A549 (cell line): Measurements from ENCODE around the gene CUL4A.

Source experiments
- CTCF ChIP-seq: fragments of >200 bp; sonication (Bioruptor Twin); formaldehyde crosslinking; IDR thresholded peaks from 3 replicates; pipeline ENCODE4 v1.5.1; 2016
- E2F6 ChIP-seq: IDR thresholded peaks from 2 replicates; pipeline ENCODE4 v1.6.1; 2012; ENCODE audit warnings: low read depth, borderline replicate concordance
- EP300 ChIP-seq, 2 experiments: fragments of >200 bp; sonication (Bioruptor Twin); formaldehyde crosslinking; IDR thresholded peaks; 2 replicates in 1 of 2; 3 replicates in 1 of 2; pipeline ENCODE4 v1.6.1; 2016 to 2017
- MYC ChIP-seq: IDR thresholded peaks from 2 replicates; pipeline ENCODE4 v1.6.1; 2012; ENCODE audit warnings: mild to moderate bottlenecking, inconsistent platforms, low read length, improper control_type of control experiment, borderline replicate concordance
- NFE2L2 ChIP-seq: fragments of 150-350 bp; conservative IDR thresholded peaks from 2 replicates; pipeline ENCODE4 v1.6.1; 2014; ENCODE audit warnings: low read length
- POLR2A ChIP-seq: IDR thresholded peaks from 2 replicates; pipeline ENCODE4 v1.6.1; 2012; ENCODE audit warnings: mild to moderate bottlenecking, low read length
- REST ChIP-seq: fragments of 200-600 bp; sonication (generic); IDR thresholded peaks from 2 replicates; pipeline ENCODE4 v1.6.1; 2016; ENCODE audit warnings: antibody characterized with exemption, mild to moderate bottlenecking, moderate library complexity
- USF2 ChIP-seq: fragments of 450-650 bp; IDR thresholded peaks from 2 replicates; pipeline ENCODE4 v1.6.1; 2014; ENCODE audit warnings: antibody characterized with exemption
- ZSCAN20 ChIP-seq: fragments of 250-450 bp; sonication (Bioruptor Pico); IDR thresholded peaks from 2 replicates; pipeline ENCODE4 v1.8.0; 2022; ENCODE audit warnings: mild to moderate bottlenecking, moderate library complexity
- TF ChIP-seq, protein P1 (sequence below): IDR thresholded peaks from 2 replicates; pipeline ENCODE4 v1.6.1; 2012

- TF ChIP-seq CTCF: no peak
- no peak for TF ChIP-seq EP300 (IDR thresholded peaks at IDR 0.05)
- TF ChIP-seq USF2: no peak
- no peak for TF ChIP-seq REST
- no peak for TF ChIP-seq ZSCAN20 (CRISPR knock-in tag)
- TF ChIP-seq, protein P1, sequence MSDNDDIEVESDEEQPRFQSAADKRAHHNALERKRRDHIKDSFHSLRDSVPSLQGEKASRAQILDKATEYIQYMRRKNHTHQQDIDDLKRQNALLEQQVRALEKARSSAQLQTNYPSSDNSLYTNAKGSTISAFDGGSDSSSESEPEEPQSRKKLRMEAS: no peak
- TF ChIP-seq E2F6: no peak
- no peak for TF ChIP-seq MYC
- no peak for TF ChIP-seq NFE2L2
- no peak for TF ChIP-seq POLR2A
These were observed 58.4 kb downstream of the CUL4A start for GRCh38 chr13:113267642-113268405.
